Left lung (tissue), 14 donors: ENCODE measurements around the gene CSTF2T. TPM values are rescaled to one million over a fixed set of nuclear protein-coding genes. Genes with fewer than 3 reads are reported as not detected.

Source experiments
- ATAC-seq: fragments of 200-7000 bp; cut with Tn5 transposase; one replicate; pipeline ENCODE4 v1.9.1; 2020; ENCODE audit warnings: moderate library complexity
- DNase-seq, 4 donors: peaks; one replicate each; pipeline ENCODE4 v3.0.0-alpha.2; 2013 to 2020
- H3K27ac ChIP-seq, 2 donors: fragments of 200-600 bp; sonication (generic) in 1 of 2; one replicate each; pipeline versions ENCODE4 v1.5.0 to v1.8.0; 2020 to 2021
- H3K27me3 ChIP-seq, 2 donors: fragments of 200-600 bp; sonication (generic) in 1 of 2; one replicate each; pipeline versions ENCODE4 v1.5.0 to v1.8.0; 2020 to 2021
- H3K36me3 ChIP-seq, 2 donors: fragments of 200-600 bp; sonication (generic) in 1 of 2; one replicate each; pipeline versions ENCODE4 v1.5.0 to v1.8.0; 2020 to 2021
- H3K4me1 ChIP-seq, 2 donors: fragments of 200-600 bp; one replicate each; pipeline ENCODE4 v1.8.0; 2021
- H3K4me3 ChIP-seq, 2 donors: fragments of 200-600 bp; sonication (generic) in 1 of 2; one replicate each; pipeline versions ENCODE4 v1.5.0 to v1.8.0; 2020 to 2021; ENCODE audit warnings: mild to moderate bottlenecking in 1 of 2
- H3K9me3 ChIP-seq, 2 donors: fragments of 200-600 bp; sonication (generic) in 1 of 2; one replicate each; pipeline versions ENCODE4 v1.5.0 to v1.8.0; 2020 to 2021
- CTCF ChIP-seq, 2 donors: fragments of 200-600 bp; sonication (generic) in 1 of 2; IDR thresholded peaks; one replicate each; pipeline versions ENCODE4 v1.5.0 to v1.8.0; 2021; ENCODE audit warnings: antibody characterized with exemption in 2 of 2
- intact Hi-C, 2 donors: fragments of 100-400 bp; cut with DNase I; formaldehyde crosslinking; loops; one replicate each; pipeline versions ENCODE4 v1.11.2 to v1.14.2; 2022
- long read RNA-seq, 12 donors: library from polyadenylated mRNA in 2 of 12; unstranded in 2 of 12; transcript quantifications; one replicate each; pipeline ENCODE4 v2.0.0 and lab custom pipeline, GENCODE V29; 2019 to 2026
- polyA plus RNA-seq, 6 donors: library from polyadenylated mRNA; unstranded; fragments of 120-200 nt; gene quantifications; one replicate each; pipeline ENCODE4 v1.2.1, GENCODE V29; 2013; ENCODE audit not compliant: insufficient read length in 6 of 6
- total RNA-seq, 2 donors: library from RNA; stranded (reverse); fragmentation: NEBNext Ultra II Directional; extraction: Animal tissue kit (Norgen Biotek cat#: 25700); gene quantifications; one replicate each; pipeline ENCODE4 v1.2.1, GENCODE V29; 2021
- donor health status: DM: no; HTN: yes; CAD: no.
- donor health status: DM: no; HTN: no; CAD: no.

CSTF2T gene
- total RNA-seq (10 to 100 TPM; 16.8 to 19.8 TPM), polyA plus RNA-seq (10 to 100 TPM; 32.9 to 38.3 (median 36.9) TPM)
- long read RNA-seq, donor 1, full-length matches to known transcripts = 73 of 73 reads
- long read RNA-seq, donor 1, partial matches to known transcripts = 0 of 73 reads
- long read RNA-seq, donor 1, other reads (novel, unspliced or antisense) = 0 of 73 reads
- long read RNA-seq, donor 2, full-length matches to known transcripts = 78 of 78 reads
- long read RNA-seq, donor 2, partial matches to known transcripts = 0 of 78 reads
- long read RNA-seq, donor 2, other reads (novel, unspliced or antisense) = 0 of 78 reads
- long read RNA-seq, donor 3, full-length matches to known transcripts = 32 of 32 reads
- long read RNA-seq, donor 3, partial matches to known transcripts = 0 of 32 reads
- long read RNA-seq, donor 3, other reads (novel, unspliced or antisense) = 0 of 32 reads
- long read RNA-seq, donor 4, full-length matches to known transcripts = 3 of 3 reads
- long read RNA-seq, donor 4, partial matches to known transcripts = 0 of 3 reads
- long read RNA-seq, donor 4, other reads (novel, unspliced or antisense) = 0 of 3 reads
- long read RNA-seq, donor 5, full-length matches to known transcripts = 49 of 49 reads
- long read RNA-seq, donor 5, partial matches to known transcripts = 0 of 49 reads
- long read RNA-seq, donor 5, other reads (novel, unspliced or antisense) = 0 of 49 reads
- long read RNA-seq, donor 6, full-length matches to known transcripts = 54 of 54 reads
- long read RNA-seq, donor 6, partial matches to known transcripts = 0 of 54 reads
- long read RNA-seq, donor 6, other reads (novel, unspliced or antisense) = 0 of 54 reads
- long read RNA-seq, donor 7, full-length matches to known transcripts = 14 of 14 reads
- long read RNA-seq, donor 7, partial matches to known transcripts = 0 of 14 reads
- long read RNA-seq, donor 7, other reads (novel, unspliced or antisense) = 0 of 14 reads
- long read RNA-seq, donor 8, full-length matches to known transcripts = 32 of 32 reads
- long read RNA-seq, donor 8, partial matches to known transcripts = 0 of 32 reads
- long read RNA-seq, donor 8, other reads (novel, unspliced or antisense) = 0 of 32 reads
- long read RNA-seq, donor 9, full-length matches to known transcripts = 1 of 1 reads
- long read RNA-seq, donor 9, partial matches to known transcripts = 0 of 1 reads
- long read RNA-seq, donor 9, other reads (novel, unspliced or antisense) = 0 of 1 reads
- long read RNA-seq, donor 10, full-length matches to known transcripts = 1 of 1 reads
- long read RNA-seq, donor 10, partial matches to known transcripts = 0 of 1 reads
- long read RNA-seq, donor 10, other reads (novel, unspliced or antisense) = 0 of 1 reads
- long read RNA-seq, donor 11, full-length matches to known transcripts = 67 of 67 reads
- long read RNA-seq, donor 11, partial matches to known transcripts = 0 of 67 reads
- long read RNA-seq, donor 11, other reads (novel, unspliced or antisense) = 0 of 67 reads
- long read RNA-seq, donor 12, full-length matches to known transcripts = 29 of 29 reads
- long read RNA-seq, donor 12, partial matches to known transcripts = 0 of 29 reads
- long read RNA-seq, donor 12, other reads (novel, unspliced or antisense) = 0 of 29 reads

- peak; percentile 97 for ATAC-seq
- Histone ChIP-seq H3K9me3 (no peaks in the 10 kb centered on the region), H3K36me3 (no peaks in the 10 kb centered on the region), H3K4me1 (peaks cover 14 to 50% of the 10 kb centered on the region in 2 donors), H3K27me3 (no peaks in the 10 kb centered on the region), H3K27ac (peak within 1 kb of the TSS; percentile 93 to 96), H3K4me3 (peak within 1 kb of the TSS; percentile 69 to 75)
- TF ChIP-seq CTCF (IDR thresholded peaks at IDR 0.05) = no peak
- intact Hi-C loops = no loop called here
- DNase-seq = peak; percentile 88 to 97 (median 94)
These were observed at the start of gene CSTF2T for GRCh38 chr10:51699475-51700227. Gene CSTF2T, minus strand, starts transcription at chr10:51699595. Its CDS starts 46 bp downstream, at chr10:51699549.

- ATAC-seq (no peak), DNase-seq (no peak)
- H3K27ac ChIP-seq = no peak overlapping the region
- no peak overlapping the region for H3K4me3 ChIP-seq
- intact Hi-C loops = no loop called here
- no peaks in the 10 kb centered on the region for H3K27me3 ChIP-seq
- H3K9me3 ChIP-seq = no peaks in the 10 kb centered on the region
- H3K4me1 ChIP-seq = no peaks in the 10 kb centered on the region
- TF ChIP-seq CTCF (IDR thresholded peaks at IDR 0.05) = no peak
- H3K36me3 ChIP-seq = no peaks in the 10 kb centered on the region
These were observed 49.6 kb upstream of the CSTF2T start for GRCh38 chr10:51748959-51749358.

- Histone ChIP-seq H3K4me1 (no peaks in the 10 kb centered on the region), H3K9me3 (no peaks in the 10 kb centered on the region), H3K4me3 (no peak overlapping the region), H3K27ac (no peak overlapping the region), H3K27me3 (no peaks in the 10 kb centered on the region), H3K36me3 (no peaks in the 10 kb centered on the region)
- intact Hi-C loops = no loop called here
- DNase-seq = no peak
- no peak for ATAC-seq
- no peak for TF ChIP-seq CTCF (IDR thresholded peaks at IDR 0.05)
These were observed 47.8 kb upstream of the CSTF2T start for GRCh38 chr10:51747216-51747615.

GRCh38 chr10:51745397-51745796 is 46.0 kb upstream of the CSTF2T start:
- H3K9me3 ChIP-seq = no peaks in the 10 kb centered on the region
- intact Hi-C loops = no loop called here
- H3K4me1 ChIP-seq = no peaks in the 10 kb centered on the region
- no peaks in the 10 kb centered on the region for H3K36me3 ChIP-seq
- H3K27ac ChIP-seq = no peak overlapping the region
- H3K27me3 ChIP-seq = no peaks in the 10 kb centered on the region
- DNase-seq (no peak), ATAC-seq (no peak)
- H3K4me3 ChIP-seq = no peak overlapping the region
- TF ChIP-seq CTCF (IDR thresholded peaks at IDR 0.05) = no peak
